Stimulated activated naive CD4-positive, alpha-beta T cell treated with Interleukin-2 at 50 U/mL for 16 hours (primary cell): Measurements from ENCODE around the gene TDRD7.
"Not testable (repeated sequence)": the region's sequence is repeated elsewhere in the genome, so short reads cannot be mapped to it uniquely, and the experiment has no call there.

Experiments
- DNase-seq: peaks from one replicate; lab custom pipeline; 2025; lab: John Stamatoyannopoulos, UW

The TDRD7 gene

GRCh38 chr9:97475059-97475458 is 63.2 kb downstream of the TDRD7 start:
- DNase-seq: no peak

DNA sequence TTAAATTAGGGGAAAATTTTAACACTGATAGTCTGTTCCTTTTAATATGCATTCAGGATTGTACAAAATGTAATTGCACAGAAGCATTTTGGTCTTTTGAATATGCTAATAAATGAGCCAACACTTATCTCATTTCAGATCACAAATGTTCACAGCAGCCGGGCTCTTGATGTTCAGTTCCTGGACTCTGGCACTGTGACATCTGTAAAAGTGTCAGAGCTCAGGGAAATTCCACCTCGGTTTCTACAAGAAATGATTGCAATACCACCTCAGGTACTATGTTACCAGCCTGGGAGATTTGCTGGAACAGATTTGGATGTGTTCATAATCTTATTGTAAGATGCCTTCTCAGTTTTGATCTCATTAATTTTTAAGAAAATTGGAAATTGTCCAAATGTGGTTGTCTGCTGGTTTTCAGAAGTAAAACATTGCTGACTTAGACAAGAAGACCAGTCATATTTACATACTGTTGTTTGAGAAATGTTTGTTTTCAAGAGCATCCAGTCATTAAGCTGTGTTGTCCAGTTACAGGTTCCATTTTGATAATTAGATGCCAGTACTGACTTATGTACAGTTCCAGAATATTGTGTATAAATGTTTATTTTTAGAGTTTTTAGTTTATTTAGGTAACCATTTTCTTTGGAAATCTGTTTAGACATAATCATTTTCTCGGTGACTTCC is 66.5 kb downstream of the TDRD7 start:
- DNase-seq: no peak

GRCh38 chr9:97479496-97480159 is 67.7 kb downstream of the TDRD7 start:
- DNase-seq: no peak

GRCh38 chr9:97480174-97480573 is 68.3 kb downstream of the TDRD7 start:
- no peak for DNase-seq

GRCh38 chr9:97480749-97481148 is 68.9 kb downstream of the TDRD7 start:
- no peak for DNase-seq

GRCh38 chr9:97484134-97484533 is 72.2 kb downstream of the TDRD7 start:
- DNase-seq: no peak

GRCh38 chr9:97487107-97487506 is 75.2 kb downstream of the TDRD7 start:
- no peak for DNase-seq

DNA sequence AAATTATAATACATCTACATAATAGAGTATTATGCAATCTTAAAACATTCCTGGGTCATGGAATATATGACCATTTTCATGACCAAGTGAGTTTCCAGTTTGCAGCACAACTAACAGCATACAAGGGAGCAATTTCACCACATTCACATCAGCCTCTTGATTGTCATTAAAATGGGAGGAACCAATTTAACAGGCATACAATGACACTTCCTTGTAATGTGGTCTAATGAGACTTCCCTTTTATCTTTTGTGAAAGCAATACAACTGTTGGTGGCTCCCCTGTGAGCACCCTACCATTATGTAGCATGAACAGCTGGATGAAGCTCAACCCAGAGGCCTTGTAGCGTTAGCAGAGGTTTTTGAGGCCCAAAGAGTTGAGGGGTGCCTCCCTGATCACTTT is 76.0 kb downstream of the TDRD7 start:
- DNase-seq: no peak

DNA sequence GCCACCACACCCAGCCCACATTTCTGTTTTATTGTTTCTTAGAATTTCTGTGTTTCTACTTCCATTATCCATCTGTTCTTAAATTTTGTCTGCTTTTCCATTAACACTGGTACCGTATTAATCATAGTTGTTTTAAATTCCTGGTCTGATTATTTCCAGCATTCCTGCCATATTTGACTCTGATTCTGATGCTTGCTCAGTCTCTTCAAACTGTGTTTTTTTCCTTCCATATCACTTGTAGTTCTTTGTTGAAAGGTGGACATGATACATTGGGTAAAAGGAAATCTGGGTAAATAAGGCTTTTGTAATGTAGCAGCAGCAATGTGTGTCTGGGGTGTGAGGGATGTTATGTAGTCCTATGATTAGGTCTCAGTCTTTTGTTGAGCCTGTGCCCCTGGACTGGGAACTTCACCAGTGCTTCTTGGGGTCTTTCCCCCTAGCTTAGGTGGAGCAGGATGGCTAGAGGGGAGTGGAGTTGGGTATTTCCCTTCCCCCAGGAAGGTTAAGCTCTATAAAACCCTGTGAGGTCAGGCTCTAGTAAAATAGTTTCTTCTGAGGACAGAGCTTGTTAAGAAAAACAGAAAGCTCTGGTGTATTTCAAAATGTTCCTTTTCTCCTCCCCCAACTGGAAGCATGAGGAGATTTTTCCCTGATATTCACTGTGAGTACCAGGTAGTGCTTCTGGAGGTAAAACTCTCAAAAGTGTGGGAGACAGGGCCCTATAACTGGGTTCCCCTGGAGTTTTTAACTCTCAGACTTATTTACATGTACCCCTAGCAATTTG is 79.5 kb downstream of the TDRD7 start:
- no peak for DNase-seq

GRCh38 chr9:97497558-97498375 is 85.9 kb downstream of the TDRD7 start:
- DNase-seq: not testable (repeated sequence)

DNA sequence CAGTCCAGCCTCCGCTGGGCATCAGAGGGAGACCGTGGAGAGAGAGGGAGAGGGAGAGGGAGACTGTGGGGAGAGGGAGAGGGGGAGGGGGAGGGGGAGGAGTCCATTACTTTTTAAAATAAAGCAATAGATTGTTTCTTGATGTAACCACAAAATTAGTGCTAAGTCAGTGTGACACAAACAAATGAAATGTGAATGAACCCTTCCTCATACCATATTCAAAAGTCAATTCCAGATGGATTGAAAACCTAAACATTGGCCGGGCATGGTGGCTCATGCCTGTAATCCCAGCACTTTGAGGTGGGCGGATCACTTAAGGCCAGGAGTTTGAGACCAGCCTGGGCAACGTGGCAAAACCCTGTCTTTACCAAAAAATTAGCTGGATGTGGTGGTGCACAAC is 87.0 kb downstream of the TDRD7 start:
- not testable (repeated sequence) for DNase-seq

DNA sequence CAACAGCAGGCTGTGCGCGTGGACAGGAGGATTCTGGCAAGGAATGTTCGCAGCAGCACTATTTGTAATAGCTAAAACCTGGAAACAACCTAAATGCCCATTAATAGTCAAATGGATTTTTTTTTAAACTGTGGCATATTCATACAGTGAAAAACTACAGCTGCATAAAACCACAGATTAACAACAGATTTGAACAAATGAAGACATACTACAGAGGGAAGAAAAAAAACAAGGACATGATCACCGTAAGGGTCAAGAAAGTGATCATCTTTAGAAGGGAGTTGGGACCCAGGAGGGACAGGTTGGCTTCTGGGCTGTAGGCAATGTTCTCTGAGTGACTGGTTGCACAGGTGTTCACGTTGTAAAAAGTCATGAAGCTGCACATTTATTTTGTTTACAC is 88.4 kb downstream of the TDRD7 start:
- no peak for DNase-seq

DNA sequence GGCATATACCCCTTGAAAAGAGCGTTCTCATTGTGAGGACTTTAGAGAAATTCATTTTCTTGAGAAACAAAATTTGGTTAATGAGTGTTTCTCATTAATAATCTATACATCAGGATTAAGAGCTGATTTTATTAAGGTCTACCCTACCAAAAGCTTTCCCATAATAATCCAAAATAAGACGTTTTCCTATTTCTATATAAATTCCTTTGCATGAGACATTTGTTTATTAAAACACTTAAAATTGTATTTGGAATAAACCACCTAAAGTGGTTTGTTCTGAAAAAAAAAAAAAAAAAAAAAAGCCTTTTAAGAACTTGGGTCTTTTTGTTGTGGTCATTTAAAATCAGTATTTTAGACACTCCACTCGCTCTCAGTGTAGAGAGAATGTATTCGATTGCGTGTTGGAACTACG is 88.9 kb downstream of the TDRD7 start:
- DNase-seq: no peak

DNA sequence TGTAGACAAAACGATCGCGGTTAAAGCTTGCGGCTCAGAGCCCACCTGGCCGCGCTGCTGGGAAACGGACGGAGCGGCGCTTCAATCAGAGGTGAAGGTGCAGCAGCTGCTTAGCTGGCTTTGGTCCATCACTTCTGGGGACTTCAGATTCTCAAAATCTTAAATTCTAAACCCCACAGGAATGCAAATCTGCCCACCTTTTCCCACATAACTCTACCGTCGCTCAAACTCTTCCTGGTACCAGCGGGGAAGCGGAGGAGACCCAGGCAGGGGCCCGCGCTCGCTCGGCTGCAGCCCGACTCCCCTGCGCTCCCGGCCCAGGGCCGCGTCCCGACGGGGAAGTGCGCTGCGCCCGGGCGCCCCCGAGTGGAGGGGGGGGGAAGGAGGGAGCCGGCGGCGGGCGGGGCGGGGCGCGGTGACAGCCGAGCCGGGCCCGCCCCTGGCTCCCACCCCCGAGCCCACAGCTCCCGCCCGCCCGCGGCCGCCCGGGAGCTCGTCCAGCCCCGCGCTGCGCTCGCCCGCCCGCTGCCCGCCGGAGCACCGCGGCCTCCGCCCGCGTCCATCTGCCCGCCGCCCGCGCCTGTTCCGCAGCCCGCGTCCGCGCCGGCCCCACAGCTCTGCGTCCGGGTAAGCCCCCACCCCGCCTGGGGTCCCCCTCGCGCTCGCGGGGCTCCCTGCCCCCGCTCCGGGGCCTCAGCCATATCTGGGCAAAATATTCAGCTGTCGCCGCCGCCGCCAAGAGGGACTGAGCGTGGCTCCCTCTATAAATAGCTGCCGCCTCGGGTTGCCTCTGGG is 89.5 kb downstream of the TDRD7 start, which contains the start of gene TMOD1:
TMOD1 (plus strand) TSS at position 490 of the 795 bp plus-strand sequence. CDS start 22,523 bp downstream, outside the sequence.
- peak; percentile 16 for DNase-seq

GRCh38 chr9:97501972-97502221 is 90.0 kb downstream of the TDRD7 start:
- no peak for DNase-seq

DNA sequence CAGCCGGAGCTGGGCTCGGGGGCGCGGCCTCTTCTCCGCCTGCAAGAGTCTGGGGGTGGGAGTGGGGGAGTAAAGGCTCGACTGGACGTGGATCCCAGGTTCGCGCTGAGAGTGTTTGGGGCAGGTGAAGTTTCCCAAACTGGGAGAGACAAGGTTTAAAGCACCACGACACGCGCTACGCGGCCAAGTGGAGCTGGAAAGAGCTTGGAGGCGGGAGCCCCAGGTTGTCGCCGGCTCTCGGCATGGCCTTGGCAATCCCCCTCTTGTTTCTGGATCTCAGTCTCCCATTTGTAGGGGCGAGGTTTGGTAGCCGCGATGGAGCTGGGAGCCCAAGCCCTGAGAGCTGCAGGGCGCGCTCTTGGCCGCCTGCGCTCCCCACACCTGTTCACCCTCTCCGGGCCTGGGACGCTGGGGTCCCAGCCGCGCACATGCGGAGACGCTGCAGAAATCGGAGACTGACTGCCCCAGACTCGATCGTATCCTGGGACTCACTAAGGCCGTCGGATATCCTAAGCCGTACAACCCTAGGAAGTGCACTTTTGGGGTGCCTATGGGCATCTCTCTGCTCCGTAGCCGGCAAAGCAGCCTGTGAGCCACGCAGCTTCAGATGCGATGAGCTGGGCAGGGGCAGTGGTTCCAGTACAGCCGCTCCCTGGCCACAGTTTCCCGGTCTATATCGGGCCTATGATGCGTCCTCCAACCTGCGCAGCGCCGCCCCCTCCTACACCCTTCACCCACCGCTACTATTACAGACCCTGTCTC is 90.5 kb downstream of the TDRD7 start:
- no peak for DNase-seq

GRCh38 chr9:97502984-97503861 is 91.3 kb downstream of the TDRD7 start:
- DNase-seq: no peak

- no peak for DNase-seq
Observed at GRCh38 chr9:97503862-97504210, 91.9 kb downstream of the TDRD7 start.

- DNase-seq: no peak
Observed at GRCh38 chr9:97504381-97505216, 92.7 kb downstream of the TDRD7 start.
